Kasumi-1 (cell line): ENCODE data around the gene MTR.

Experiments used
- DNase-seq, 2 experiments: peaks; one replicate each; lab custom pipeline; 2025; lab: John Stamatoyannopoulos, UW

The MTR gene

GRCh38 chr1:236795035-236795756, at the start of gene MTR:
MTR (plus strand) TSS chr1:236795292; CDS start chr1:236795704, 412 bp downstream.
- DNase-seq: peak; percentile 99

- DNase-seq: no peak
Observed at GRCh38 chr1:236746785-236747184, 48.3 kb upstream of the MTR start.

- DNase-seq: no peak
Observed at GRCh38 chr1:236747311-236747985, 47.6 kb upstream of the MTR start.

GRCh38 chr1:236748268-236748870, 46.7 kb upstream of the MTR start:
- DNase-seq: no peak

GRCh38 chr1:236750928-236751327, 44.2 kb upstream of the MTR start:
- DNase-seq: no peak

- DNase-seq: no peak
Observed at GRCh38 chr1:236751385-236751784, 43.7 kb upstream of the MTR start.

GRCh38 chr1:236751935-236752334, 43.2 kb upstream of the MTR start:
- no peak for DNase-seq

- DNase-seq: peak; percentile 74 to 76
Observed at GRCh38 chr1:236753516-236753915, 41.6 kb upstream of the MTR start.

GRCh38 chr1:236753964-236754363, 41.1 kb upstream of the MTR start:
- no peak for DNase-seq

GRCh38 chr1:236754525-236755210, 40.4 kb upstream of the MTR start:
- no peak for DNase-seq

- DNase-seq: no peak
Observed at GRCh38 chr1:236757640-236758039, 37.5 kb upstream of the MTR start.

GRCh38 chr1:236759252-236759859, 35.7 kb upstream of the MTR start:
- peak; percentile 59 to 77 for DNase-seq

GRCh38 chr1:236760480-236760879, 34.6 kb upstream of the MTR start:
- no peak for DNase-seq

- no peak for DNase-seq
Observed at GRCh38 chr1:236760986-236761385, 34.1 kb upstream of the MTR start.

GRCh38 chr1:236761397-236762132, 33.5 kb upstream of the MTR start:
- no peak for DNase-seq

- no peak for DNase-seq
Observed at GRCh38 chr1:236762410-236762809, 32.7 kb upstream of the MTR start.

- DNase-seq: no peak
Observed at GRCh38 chr1:236765831-236766230, 29.3 kb upstream of the MTR start.

GRCh38 chr1:236766506-236766905, 28.6 kb upstream of the MTR start:
- DNase-seq: no peak

- no peak for DNase-seq
Observed at GRCh38 chr1:236767276-236767675, 27.8 kb upstream of the MTR start.

GRCh38 chr1:236768601-236769000, 26.5 kb upstream of the MTR start:
- DNase-seq: no peak

- peak; percentile 33 to 41 for DNase-seq
Observed at GRCh38 chr1:236773919-236774318, 21.2 kb upstream of the MTR start.
